ENCODE measurements around the gene RAB32.
"Not testable (repeated sequence)": the region's sequence is repeated elsewhere in the genome, so short reads cannot be mapped to it uniquely, and the experiment has no call there.

Gene RAB32

GRCh38 chr6:146543211-146543939 is at the start of gene RAB32:
Gene RAB32 (plus strand): TSS chr6:146543833. CDS start chr6:146543872, 39 bp downstream.
- no peak for DNase-seq (ENCODE audit: low read depth in 3 of 3)

GRCh38 chr6:146498309-146498708 is 45.3 kb upstream of the RAB32 start:
- DNase-seq (ENCODE audit: low read depth in 3 of 3), result no peak

GRCh38 chr6:146503096-146503495 is 40.5 kb upstream of the RAB32 start:
- DNase-seq (ENCODE audit: low read depth in 3 of 3), result no peak

- DNase-seq (ENCODE audit: low read depth in 3 of 3), result no peak
Observed at GRCh38 chr6:146515212-146515611, 28.4 kb upstream of the RAB32 start.

- DNase-seq (ENCODE audit: low read depth in 3 of 3), result no peak
Observed at GRCh38 chr6:146526192-146526591, 17.4 kb upstream of the RAB32 start.

GRCh38 chr6:146532702-146533101 is 10.9 kb upstream of the RAB32 start:
- DNase-seq (ENCODE audit: low read depth in 3 of 3), result no peak

- DNase-seq (ENCODE audit: low read depth in 3 of 3), result no peak
Observed at GRCh38 chr6:146542881-146543210, 787 bp upstream of the RAB32 start.

GRCh38 chr6:146543940-146544615 is 445 bp downstream of the RAB32 start:
- DNase-seq (ENCODE audit: low read depth in 3 of 3), result no peak

GRCh38 chr6:146544616-146545182 is 1.1 kb downstream of the RAB32 start:
- no peak for DNase-seq (ENCODE audit: low read depth in 3 of 3)

- no peak for DNase-seq (ENCODE audit: low read depth in 3 of 3)
Observed at GRCh38 chr6:146545581-146545980, 1.9 kb downstream of the RAB32 start.

GRCh38 chr6:146546443-146547043 is 2.9 kb downstream of the RAB32 start:
- no peak for DNase-seq (ENCODE audit: low read depth in 3 of 3)

GRCh38 chr6:146547889-146548288 is 4.3 kb downstream of the RAB32 start:
- no peak for DNase-seq (ENCODE audit: low read depth in 3 of 3)

GRCh38 chr6:146548898-146549374 is 5.3 kb downstream of the RAB32 start:
- no peak for DNase-seq (ENCODE audit: low read depth in 3 of 3)

GRCh38 chr6:146550911-146551310 is 7.3 kb downstream of the RAB32 start:
- no peak for DNase-seq (ENCODE audit: low read depth in 3 of 3)

GRCh38 chr6:146551545-146551944 is 7.9 kb downstream of the RAB32 start:
- DNase-seq (ENCODE audit: low read depth in 3 of 3), result no peak

GRCh38 chr6:146553377-146554135 is 9.9 kb downstream of the RAB32 start:
- no peak for DNase-seq (ENCODE audit: low read depth in 3 of 3)

GRCh38 chr6:146560607-146561006 is 17.0 kb downstream of the RAB32 start:
- DNase-seq (ENCODE audit: low read depth in 3 of 3), result no peak

- DNase-seq (ENCODE audit: low read depth in 3 of 3), result not testable (repeated sequence)
Observed at GRCh38 chr6:146566661-146567060, 23.0 kb downstream of the RAB32 start.

GRCh38 chr6:146568619-146569018 is 25.0 kb downstream of the RAB32 start:
- DNase-seq (ENCODE audit: low read depth in 3 of 3), result not testable (repeated sequence)

GRCh38 chr6:146574211-146574610 is 30.6 kb downstream of the RAB32 start:
- DNase-seq (ENCODE audit: low read depth in 3 of 3), result no peak

- DNase-seq (ENCODE audit: low read depth in 3 of 3), result no peak
Observed at GRCh38 chr6:146578054-146578453, 34.4 kb downstream of the RAB32 start.

- no peak for DNase-seq (ENCODE audit: low read depth in 3 of 3)
Observed at GRCh38 chr6:146581968-146582367, 38.3 kb downstream of the RAB32 start.
